ENCODE data around the gene ACSM6. TPM values are rescaled to one million over a fixed set of nuclear protein-coding genes. Genes with fewer than 3 reads are reported as not detected.
"Not testable (repeated sequence)": the region's sequence is repeated elsewhere in the genome, so short reads cannot be mapped to it uniquely, and the experiment has no call there.

The ACSM6 gene
- total RNA-seq, 4 donors from 2014 or later = 1.1 to 5.5 (median 3.0) TPM

GRCh38 chr10:95229724-95230627 lies 35.9 kb downstream of the ACSM6 start:
- 54% methylated on average over 10 of the region's 10 CpGs for WGBS

GRCh38 chr10:95230677-95231586 lies 36.9 kb downstream of the ACSM6 start:
- not testable (repeated sequence) for H3K4me1 ChIP-seq; H3K36me3 ChIP-seq; H3K9me3 ChIP-seq; H3K27me3 ChIP-seq; H3K27ac ChIP-seq; DNase-seq (ENCODE audit: low spot score in 2 of 2)
- peak overlapping the region; percentile 43 for H3K4me3 ChIP-seq
- 32% methylated on average over 34 of the region's 36 CpGs for WGBS

More at GRCh38 chr10:95229724-95230627, 35.9 kb downstream of the ACSM6 start:
- no peaks in the 10 kb centered on the region for H3K9me3 ChIP-seq
- no peaks in the 10 kb centered on the region for H3K27me3 ChIP-seq
- TF ChIP-seq POLR2AphosphoS5 (IDR thresholded peaks at IDR 0.05) = no peak
- TF ChIP-seq POLR2A (IDR thresholded peaks at IDR 0.05) = no peak
- TF ChIP-seq, protein P1, sequence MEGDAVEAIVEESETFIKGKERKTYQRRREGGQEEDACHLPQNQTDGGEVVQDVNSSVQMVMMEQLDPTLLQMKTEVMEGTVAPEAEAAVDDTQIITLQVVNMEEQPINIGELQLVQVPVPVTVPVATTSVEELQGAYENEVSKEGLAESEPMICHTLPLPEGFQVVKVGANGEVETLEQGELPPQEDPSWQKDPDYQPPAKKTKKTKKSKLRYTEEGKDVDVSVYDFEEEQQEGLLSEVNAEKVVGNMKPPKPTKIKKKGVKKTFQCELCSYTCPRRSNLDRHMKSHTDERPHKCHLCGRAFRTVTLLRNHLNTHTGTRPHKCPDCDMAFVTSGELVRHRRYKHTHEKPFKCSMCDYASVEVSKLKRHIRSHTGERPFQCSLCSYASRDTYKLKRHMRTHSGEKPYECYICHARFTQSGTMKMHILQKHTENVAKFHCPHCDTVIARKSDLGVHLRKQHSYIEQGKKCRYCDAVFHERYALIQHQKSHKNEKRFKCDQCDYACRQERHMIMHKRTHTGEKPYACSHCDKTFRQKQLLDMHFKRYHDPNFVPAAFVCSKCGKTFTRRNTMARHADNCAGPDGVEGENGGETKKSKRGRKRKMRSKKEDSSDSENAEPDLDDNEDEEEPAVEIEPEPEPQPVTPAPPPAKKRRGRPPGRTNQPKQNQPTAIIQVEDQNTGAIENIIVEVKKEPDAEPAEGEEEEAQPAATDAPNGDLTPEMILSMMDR (IDR thresholded peaks at IDR 0.05) = no peak
- no peak for TF ChIP-seq EP300 (IDR thresholded peaks at IDR 0.05)
- H3K36me3 ChIP-seq = no peaks in the 10 kb centered on the region
- DNase-seq (ENCODE audit: low spot score in 2 of 2) = no peak
- H3K4me3 ChIP-seq = peak overlapping the region; percentile 43
- H3K4me1 ChIP-seq = no peaks in the 10 kb centered on the region
- no peak overlapping the region for H3K27ac ChIP-seq

- H3K4me3 ChIP-seq = no peak overlapping the region
- 82% methylated on average over 2 of the region's 2 CpGs for WGBS
- H3K9me3 ChIP-seq = no peaks in the 10 kb centered on the region
- DNase-seq (ENCODE audit: low spot score in 2 of 2) = no peak
- H3K36me3 ChIP-seq = peaks cover 22% of the 10 kb centered on the region
- H3K4me1 ChIP-seq = peaks cover 6% of the 10 kb centered on the region
- no peak overlapping the region for H3K27ac ChIP-seq
- no peaks in the 10 kb centered on the region for H3K27me3 ChIP-seq
- TF ChIP-seq POLR2AphosphoS5 (IDR thresholded peaks at IDR 0.05) = no peak
- TF ChIP-seq, protein P1 (IDR thresholded peaks at IDR 0.05) = no peak
- no peak for TF ChIP-seq EP300 (IDR thresholded peaks at IDR 0.05)
- TF ChIP-seq POLR2A (IDR thresholded peaks at IDR 0.05) = no peak
Observed at GRCh38 chr10:95233377-95234034, 39.5 kb downstream of the ACSM6 start.

GRCh38 chr10:95234951-95235350 lies 40.9 kb downstream of the ACSM6 start:
- WGBS = 80% methylated on average over 5 of the region's 5 CpGs
- Histone ChIP-seq H3K9me3 (no peaks in the 10 kb centered on the region), H3K4me3 (no peak overlapping the region), H3K4me1 (peaks cover 6% of the 10 kb centered on the region), H3K27ac (no peak overlapping the region), H3K36me3 (peaks cover 23% of the 10 kb centered on the region), H3K27me3 (no peaks in the 10 kb centered on the region)
- no peak for DNase-seq (ENCODE audit: low spot score in 2 of 2)
- TF ChIP-seq EP300 (IDR thresholded peaks at IDR 0.05) (no peak), POLR2A (IDR thresholded peaks at IDR 0.05) (no peak), POLR2AphosphoS5 (IDR thresholded peaks at IDR 0.05) (no peak)
- TF ChIP-seq, protein P1 (IDR thresholded peaks at IDR 0.05) = no peak

GRCh38 chr10:95235676-95236067 lies 41.6 kb downstream of the ACSM6 start:
- WGBS = 34% methylated on average over 3 of the region's 3 CpGs
- no peak for DNase-seq (ENCODE audit: low spot score in 2 of 2)
- H3K36me3 ChIP-seq = peaks cover 30% of the 10 kb centered on the region

More at GRCh38 chr10:95235676-95236067, 41.6 kb downstream of the ACSM6 start:
- Histone ChIP-seq H3K27ac (no peak overlapping the region), H3K4me3 (no peak overlapping the region), H3K27me3 (no peaks in the 10 kb centered on the region), H3K9me3 (no peaks in the 10 kb centered on the region), H3K4me1 (peaks cover 6% of the 10 kb centered on the region)
- TF ChIP-seq POLR2AphosphoS5 (IDR thresholded peaks at IDR 0.05) (no peak), EP300 (IDR thresholded peaks at IDR 0.05) (no peak), POLR2A (IDR thresholded peaks at IDR 0.05) (no peak)
